Sigmoid colon (tissue), 4 donors: ENCODE results near the gene PPP1R2C.

Experiments used
- CTCF ChIP-seq, 4 experiments: fragments of 450-650 bp in 3 of 4; fragments of 200-600 bp in 1 of 4; IDR thresholded peaks; one replicate each; pipeline ENCODE4 v1.5.1; 2016 to 2019; ENCODE audit warnings: antibody characterized with exemption in 4 of 4, mild to moderate bottlenecking in 3 of 4, moderate library complexity in 2 of 4
- EP300 ChIP-seq, 4 donors: sonication (generic); formaldehyde crosslinking; IDR thresholded peaks; one replicate each; pipeline ENCODE4 v1.6.1; 2017; ENCODE audit warnings: antibody characterized with exemption in 4 of 4
- POLR2A ChIP-seq, 2 donors: fragments of 450-650 bp; IDR thresholded peaks; one replicate each; pipeline ENCODE4 v1.6.1; 2016; ENCODE audit warnings: antibody characterized with exemption in 2 of 2, mild to moderate bottlenecking in 2 of 2, moderate library complexity in 2 of 2
- POLR2AphosphoS5 ChIP-seq, 4 donors: sonication (generic); formaldehyde crosslinking; IDR thresholded peaks; one replicate each; pipeline ENCODE4 v1.6.1; 2017; ENCODE audit warnings: antibody characterized with exemption in 4 of 4

- TF ChIP-seq POLR2A (IDR thresholded peaks at IDR 0.05): no peak
- no peak for TF ChIP-seq CTCF (IDR thresholded peaks at IDR 0.05)
- TF ChIP-seq EP300 (IDR thresholded peaks at IDR 0.05): no peak
- no peak for TF ChIP-seq POLR2AphosphoS5 (IDR thresholded peaks at IDR 0.05)
These were observed 47.2 kb upstream of the PPP1R2C start for GRCh38 chrX:42825201-42825600.
